Liver (tissue), 9 donors: Measurements from ENCODE around the gene ZNF629. TPM values are rescaled to one million over a fixed set of nuclear protein-coding genes. Genes with fewer than 3 reads are reported as not detected.

ENCODE experiments used
- DNase-seq: peaks from one replicate; pipeline ENCODE4 v3.0.0-alpha.2; 2017; ENCODE audit warnings: low spot score
- H3K27ac ChIP-seq, 2 donors: one replicate each; pipeline ENCODE4 v1.7.0; 2013; ENCODE audit warnings: inconsistent platforms in 2 of 2, low read length in 2 of 2, control low read depth in 1 of 2, low read depth in 1 of 2, mild to moderate bottlenecking in 1 of 2
- H3K27me3 ChIP-seq, 4 donors: one replicate each; pipeline versions ENCODE4 v1.6.1 to v1.7.0; 2013; ENCODE audit warnings: low read length in 3 of 4, inconsistent platforms in 1 of 4, mild to moderate bottlenecking in 1 of 4, moderate library complexity in 1 of 4; ENCODE audit not compliant: control insufficient read depth in 4 of 4, insufficient read depth in 4 of 4
- H3K36me3 ChIP-seq, 4 donors: one replicate each; pipeline versions ENCODE4 v1.6.1 to v1.7.0; 2013; ENCODE audit warnings: low read length in 3 of 4, mild to moderate bottlenecking in 3 of 4, low read depth in 1 of 4, moderate library complexity in 1 of 4; ENCODE audit not compliant: control insufficient read depth in 4 of 4, insufficient read depth in 3 of 4
- H3K4me1 ChIP-seq, 4 donors: one replicate each; pipeline versions ENCODE4 v1.6.1 to v1.7.0; 2013; ENCODE audit warnings: low read length in 3 of 4, mild to moderate bottlenecking in 3 of 4, moderate library complexity in 1 of 4; ENCODE audit not compliant: control insufficient read depth in 4 of 4, insufficient read depth in 4 of 4
- H3K4me3 ChIP-seq, 3 donors: one replicate each; pipeline versions ENCODE4 v1.6.1 to v1.7.0; 2013; ENCODE audit warnings: low read length in 3 of 3, control low read depth in 1 of 3, low read depth in 1 of 3, mild to moderate bottlenecking in 1 of 3
- H3K9ac ChIP-seq, 2 donors: one replicate each; pipeline ENCODE4 v1.7.0; 2013; ENCODE audit warnings: low read length in 2 of 2, mild to moderate bottlenecking in 2 of 2, moderate library complexity in 2 of 2, control low read depth in 1 of 2, low read depth in 1 of 2
- H3K9me3 ChIP-seq, 4 donors: one replicate each; pipeline versions ENCODE4 v1.6.1 to v1.7.0; 2013; ENCODE audit warnings: low read length in 3 of 4; ENCODE audit not compliant: control insufficient read depth in 4 of 4
- ATF3 ChIP-seq: IDR thresholded peaks from 2 replicates; pipeline ENCODE4 v1.6.1; 2016; ENCODE audit warnings: antibody characterized with exemption
- CTCF ChIP-seq: fragments of 150-350 bp; IDR thresholded peaks from 2 replicates; pipeline ENCODE4 v1.5.1; 2017; ENCODE audit warnings: improper control_type of control experiment, low read depth, low read length; ENCODE audit not compliant: missing input control
- EGR1 ChIP-seq, 2 donors: IDR thresholded peaks; 2 replicates each; pipeline ENCODE4 v1.6.1; 2016 to 2018; ENCODE audit warnings: antibody characterized with exemption in 2 of 2, low read depth in 2 of 2
- FOXA1 ChIP-seq: IDR thresholded peaks from 2 replicates; pipeline ENCODE4 v1.6.1; 2016; ENCODE audit warnings: antibody characterized with exemption
- FOXA2 ChIP-seq: IDR thresholded peaks from 2 replicates; pipeline ENCODE4 v1.6.1; 2016; ENCODE audit warnings: antibody characterized with exemption
- GABPA ChIP-seq, 2 donors: IDR thresholded peaks in 1 of 2; conservative IDR thresholded peaks in 1 of 2; 2 replicates each; pipeline ENCODE4 v1.6.1; 2016; ENCODE audit warnings: antibody characterized with exemption in 2 of 2, mild to moderate bottlenecking in 1 of 2, moderate library complexity in 1 of 2
- HNF4A ChIP-seq, 2 donors: conservative IDR thresholded peaks; 2 replicates each; pipeline ENCODE4 v1.6.1; 2016; ENCODE audit warnings: antibody characterized with exemption in 2 of 2, mild to moderate bottlenecking in 2 of 2
- HNF4G ChIP-seq: IDR thresholded peaks from 2 replicates; pipeline ENCODE4 v1.6.1; 2016; ENCODE audit warnings: antibody characterized with exemption
- JUND ChIP-seq, 2 donors: IDR thresholded peaks; 2 replicates each; pipeline ENCODE4 v1.6.1; 2016; ENCODE audit warnings: antibody characterized with exemption in 2 of 2
- MAX ChIP-seq: IDR thresholded peaks from 2 replicates; pipeline ENCODE4 v1.6.1; 2016; ENCODE audit warnings: antibody characterized with exemption
- NR2F2 ChIP-seq: IDR thresholded peaks from 2 replicates; pipeline ENCODE4 v1.6.1; 2016; ENCODE audit warnings: antibody characterized with exemption
- RAD21 ChIP-seq, 2 donors: IDR thresholded peaks; 2 replicates each; pipeline ENCODE4 v1.6.1; 2016; ENCODE audit warnings: antibody characterized with exemption in 2 of 2, mild to moderate bottlenecking in 2 of 2
- REST ChIP-seq: IDR thresholded peaks from 2 replicates; pipeline ENCODE4 v1.6.1; 2016; ENCODE audit warnings: antibody characterized with exemption, mild to moderate bottlenecking
- RXRA ChIP-seq, 2 donors: IDR thresholded peaks; 2 replicates each; pipeline ENCODE4 v1.6.1; 2017 to 2018; ENCODE audit warnings: antibody characterized with exemption in 2 of 2, mild to moderate bottlenecking in 1 of 2
- SP1 ChIP-seq: IDR thresholded peaks from 2 replicates; pipeline ENCODE4 v1.6.1; 2018; ENCODE audit warnings: antibody characterized with exemption, mild to moderate bottlenecking
- TAF1 ChIP-seq: conservative IDR thresholded peaks from 2 replicates; pipeline ENCODE4 v1.6.1; 2016; ENCODE audit warnings: antibody characterized with exemption, mild to moderate bottlenecking
- YY1 ChIP-seq: IDR thresholded peaks from 2 replicates; pipeline ENCODE4 v1.6.1; 2016; ENCODE audit warnings: antibody characterized with exemption, mild to moderate bottlenecking
- ZBTB33 ChIP-seq: IDR thresholded peaks from 2 replicates; pipeline ENCODE4 v1.6.1; 2016; ENCODE audit warnings: antibody characterized with exemption
- WGBS: extraction: QIAGEN DNeasy Blood & Tissue Kit; methylation state at CpG from one replicate; pipeline ENCODE4 v1.1.7; 2013; 5-methylcytosine and 5-hydroxymethylcytosine counted together
- polyA plus RNA-seq, 2 donors: library from polyadenylated mRNA; stranded (reverse) in 1 of 2; unstranded in 1 of 2; fragments of 200-250 nt in 1 of 2; fragments of >200 nt in 1 of 2; fragmentation: Nextera tagmentation in 1 of 2; extraction: Ambion mirVana in 1 of 2; gene quantifications; one replicate each; pipeline versions ENCODE4 v1.2.1 to v1.2.3, GENCODE V29; 2013 to 2015
- total RNA-seq, 2 donors: library from RNA; depleted of rRNA; stranded (reverse); fragments of >200 nt; gene quantifications; one replicate each; pipeline ENCODE4 v1.2.3, GENCODE V29; 2014
- donor health status: healthy.
- donor health status: healthy.
- donor health status: healthy.
- donor health status: healthy.
- donor health status: healthy.

Gene ZNF629
- total and polyA plus RNA-seq, 4 donors = 0.86 to 4.2 (median 3.4) TPM

- no peak overlapping the region for H3K27ac ChIP-seq
- 95% methylated on average over 11 of the region's 11 CpGs for WGBS
- no peak overlapping the region for H3K9ac ChIP-seq
- peaks cover 4 to 29% (median 24%) of the 10 kb centered on the region in 4 donors for H3K4me1 ChIP-seq
- peaks cover 31 to 57% (median 50%) of the 10 kb centered on the region in 4 donors for H3K36me3 ChIP-seq
- H3K27me3 ChIP-seq = no peaks in the 10 kb centered on the region
- TF ChIP-seq GABPA (IDR thresholded peaks at IDR 0.05 in 1 of 2, conservative IDR thresholded peaks at IDR 0.05 in 1 of 2) (no peak), ZBTB33 (no peak), EGR1 (IDR thresholded peaks at IDR 0.05; ENCODE audit: low read depth in 2 of 2) (no peak), ATF3 (no peak), CTCF (no peak), NR2F2 (no peak), HNF4G (no peak), MAX (no peak), SP1 (no peak), REST (no peak), JUND (IDR thresholded peaks at IDR 0.05) (no peak), TAF1 (no peak), HNF4A (conservative IDR thresholded peaks at IDR 0.05) (no peak), FOXA1 (no peak), YY1 (no peak), RXRA (IDR thresholded peaks at IDR 0.05) (no peak), RAD21 (IDR thresholded peaks at IDR 0.05) (no peak), FOXA2 (no peak)
- no peak overlapping the region for H3K4me3 ChIP-seq
- H3K9me3 ChIP-seq = no peaks in the 10 kb centered on the region
- DNase-seq = no peak
Measured at GRCh38 chr16:30764086-30764485, 22.9 kb downstream of the ZNF629 start.
